ENCODE data around the gene SPIN4.
"Not testable (repeated sequence)": the region's sequence is repeated elsewhere in the genome, so short reads cannot be mapped to it uniquely, and the experiment has no call there.

The SPIN4 gene

GRCh38 chrX:63350941-63351616, at the start of gene SPIN4:
SPIN4 (minus strand) TSS chrX:63351332; CDS start chrX:63350819, 513 bp downstream.
- DNase-seq (ENCODE audit: low read depth in 2 of 2), result peak; percentile 60 to 66

DNA sequence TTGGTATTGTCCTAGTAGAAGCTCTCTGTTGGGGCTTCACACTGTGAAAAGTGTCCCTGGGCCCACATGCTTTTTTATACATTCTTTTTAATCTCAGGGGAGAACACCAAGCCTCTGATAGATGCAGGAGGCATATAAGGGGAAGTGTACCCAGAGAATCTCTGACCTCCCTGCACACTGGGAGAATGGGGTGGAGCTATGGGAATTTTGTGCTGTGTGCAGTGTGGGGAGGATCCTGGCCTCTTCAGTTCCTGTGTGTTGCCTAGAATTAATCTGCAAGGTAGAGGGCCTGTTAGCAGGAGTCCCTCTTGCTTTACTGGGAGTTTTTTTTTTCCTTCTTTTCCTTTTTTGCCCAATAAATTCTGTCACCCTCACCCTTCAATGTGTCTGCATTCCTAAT, 49.2 kb upstream of the SPIN4 start:
- no peak for DNase-seq (ENCODE audit: low read depth in 2 of 2)

- no peak for DNase-seq (ENCODE audit: low read depth in 2 of 2)
Measured at GRCh38 chrX:63394872-63395271, 43.7 kb upstream of the SPIN4 start.

DNA sequence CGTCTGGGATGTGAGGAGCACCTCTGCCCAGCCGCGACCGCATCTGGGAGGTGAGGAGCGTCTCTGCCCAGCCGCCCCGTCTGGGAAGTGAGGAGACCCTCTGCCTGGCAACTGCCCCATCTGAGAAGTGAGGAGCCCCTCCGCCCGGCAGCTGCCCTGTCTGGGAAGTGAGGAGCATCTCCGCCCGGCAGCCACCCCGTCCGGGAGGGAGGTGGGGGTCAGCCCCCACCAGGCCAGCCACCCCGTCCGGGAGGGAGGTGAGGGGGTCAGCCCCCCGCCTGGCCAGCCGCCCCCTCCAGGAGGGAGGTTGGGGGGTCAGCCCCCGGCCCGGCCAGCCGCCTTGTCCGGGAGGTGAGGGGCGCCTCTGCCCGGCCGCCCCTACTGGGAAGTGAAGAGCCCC, 42.0 kb upstream of the SPIN4 start:
- not testable (repeated sequence) for DNase-seq (ENCODE audit: low read depth in 2 of 2)

- no peak for DNase-seq (ENCODE audit: low read depth in 2 of 2)
Measured at GRCh38 chrX:63387411-63387810, 36.3 kb upstream of the SPIN4 start.

DNA sequence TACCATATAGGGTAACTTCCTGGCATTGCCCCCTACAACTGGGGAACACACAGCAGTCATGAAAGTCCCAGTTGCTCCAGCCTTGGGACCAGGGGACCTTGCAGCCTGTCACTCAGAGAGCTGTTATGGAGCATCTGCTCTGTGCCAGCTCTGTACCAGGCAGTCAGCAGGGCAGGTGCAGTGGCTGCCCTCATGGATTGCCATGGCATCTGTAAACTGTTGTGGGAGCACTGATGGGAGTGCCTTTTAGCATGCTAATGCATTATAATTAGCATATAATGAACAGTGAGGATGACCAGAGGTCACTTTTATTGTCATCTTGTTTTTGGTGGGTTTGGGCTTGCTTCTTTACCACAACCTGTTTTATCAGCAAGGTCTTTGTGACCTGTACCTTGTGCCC, 33.1 kb upstream of the SPIN4 start:
- not testable (repeated sequence) for DNase-seq (ENCODE audit: low read depth in 2 of 2)

DNA sequence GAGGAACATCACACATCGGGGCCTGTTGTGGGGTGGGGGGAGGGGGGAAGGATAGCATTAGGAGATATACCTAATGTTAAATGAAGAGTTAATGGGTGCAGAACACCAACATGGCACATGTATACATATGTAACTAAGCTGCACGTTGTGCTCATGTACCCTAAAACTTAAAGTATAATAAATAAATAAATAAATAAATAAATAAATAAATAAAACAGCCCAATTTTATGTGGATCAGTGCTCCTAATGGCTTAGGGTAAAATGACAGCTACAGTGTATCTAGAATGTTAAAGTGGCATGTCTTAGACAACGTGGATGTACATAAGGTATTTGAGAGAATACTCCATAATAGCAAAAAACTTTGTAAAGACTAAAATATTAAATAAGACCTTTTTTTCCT, 21.9 kb upstream of the SPIN4 start:
- not testable (repeated sequence) for DNase-seq (ENCODE audit: low read depth in 2 of 2)

- not testable (repeated sequence) for DNase-seq (ENCODE audit: low read depth in 2 of 2)
Measured at GRCh38 chrX:63367699-63368098, 16.6 kb upstream of the SPIN4 start.

DNA sequence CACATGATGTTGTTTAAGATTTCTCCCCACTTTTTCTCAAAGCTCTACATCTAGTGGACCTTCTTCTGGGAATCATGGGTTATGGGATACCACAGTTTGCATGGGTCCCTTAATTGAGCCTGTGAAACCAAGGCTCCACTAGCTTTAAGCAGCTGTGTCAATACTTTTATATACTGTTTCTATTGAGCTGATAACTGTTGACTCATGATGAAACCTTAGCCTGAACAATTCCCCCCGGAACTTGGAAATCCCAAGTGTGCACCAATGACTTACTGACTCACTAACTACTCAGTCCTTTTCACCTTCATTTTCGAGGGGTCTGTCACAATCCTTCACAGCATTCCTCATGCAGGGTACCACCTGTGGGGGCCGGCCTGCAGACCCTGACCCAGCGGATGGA, 12.7 kb upstream of the SPIN4 start:
- no peak for DNase-seq (ENCODE audit: low read depth in 2 of 2)

DNA sequence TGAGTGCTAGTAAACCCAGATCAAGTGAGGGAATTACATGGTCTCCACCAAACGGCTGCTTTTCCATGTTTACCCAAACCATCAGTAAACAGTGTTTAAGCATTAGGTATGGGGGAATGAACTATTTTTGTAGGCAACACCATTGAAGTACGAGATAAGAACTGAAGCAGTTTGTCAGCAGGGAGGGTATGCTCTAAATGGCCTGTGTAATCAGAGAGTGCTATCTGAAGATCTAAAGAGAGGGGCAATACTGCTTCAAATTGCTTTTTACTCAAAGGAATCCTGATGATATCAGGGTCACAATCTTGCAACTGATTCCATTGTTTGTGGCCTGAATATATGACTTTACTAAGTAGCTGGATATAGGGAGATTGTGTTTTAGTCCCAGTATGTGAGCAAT, 10.4 kb upstream of the SPIN4 start:
- DNase-seq (ENCODE audit: low read depth in 2 of 2), result no peak

GRCh38 chrX:63354484-63354883, 3.4 kb upstream of the SPIN4 start:
- DNase-seq (ENCODE audit: low read depth in 2 of 2), result no peak

- no peak for DNase-seq (ENCODE audit: low read depth in 2 of 2)
Measured at GRCh38 chrX:63350465-63350877, 661 bp downstream of the SPIN4 start.

- DNase-seq (ENCODE audit: low read depth in 2 of 2), result no peak
Measured at GRCh38 chrX:63349307-63349706, 1.8 kb downstream of the SPIN4 start.

DNA sequence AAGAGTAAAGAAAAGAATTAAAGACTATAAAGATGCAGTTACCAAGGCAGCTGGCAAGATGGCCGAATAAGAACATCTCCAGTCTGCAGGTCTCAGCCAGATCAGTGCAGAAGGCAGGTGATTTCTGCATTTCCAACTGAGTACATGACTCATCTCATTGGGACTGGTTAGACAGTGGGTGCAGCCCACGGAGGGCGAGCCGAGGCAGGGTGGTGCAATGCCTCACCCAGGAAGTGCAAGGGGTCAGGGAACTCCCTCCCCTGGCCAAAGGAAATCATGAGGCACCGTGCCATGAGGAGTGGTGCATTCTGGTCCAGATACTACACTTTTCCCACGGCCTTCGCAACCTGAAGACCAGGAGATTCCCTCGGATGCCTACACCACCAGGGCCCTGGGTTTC, 20.5 kb downstream of the SPIN4 start:
- no peak for DNase-seq (ENCODE audit: low read depth in 2 of 2)

DNA sequence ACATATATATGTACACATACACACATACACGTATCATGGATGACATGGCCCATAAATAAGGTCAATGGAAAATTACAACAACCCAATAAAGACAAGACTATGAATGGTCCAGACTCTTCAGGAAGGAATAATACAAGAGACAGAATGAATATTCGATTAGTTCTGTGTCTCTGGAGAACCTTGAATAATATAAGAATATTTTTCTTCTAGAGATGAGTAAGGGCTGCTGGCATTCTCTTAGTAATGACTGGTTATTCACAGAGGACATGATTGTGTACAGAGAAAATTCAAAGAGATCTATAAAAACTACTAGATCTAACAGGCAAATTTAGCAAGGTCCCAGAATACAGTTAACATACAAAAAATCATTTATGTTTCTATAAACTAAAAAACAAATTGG, 23.3 kb downstream of the SPIN4 start:
- no peak for DNase-seq (ENCODE audit: low read depth in 2 of 2)

- DNase-seq (ENCODE audit: low read depth in 2 of 2), result no peak
Measured at GRCh38 chrX:63299596-63299995, 51.5 kb downstream of the SPIN4 start.
